HG03469 (cell line): ENCODE data around the gene SLC39A13.

Experiments used
- ATAC-seq: cut with Tn5 transposase; IDR thresholded peaks from one replicate; pipeline ENCODE4 v1.9.1; 2021; ENCODE audit warnings: mild to moderate bottlenecking, moderate library complexity, moderate number of reproducible peaks; ENCODE audit not compliant: unreplicated experiment

SLC39A13 gene

DNA sequence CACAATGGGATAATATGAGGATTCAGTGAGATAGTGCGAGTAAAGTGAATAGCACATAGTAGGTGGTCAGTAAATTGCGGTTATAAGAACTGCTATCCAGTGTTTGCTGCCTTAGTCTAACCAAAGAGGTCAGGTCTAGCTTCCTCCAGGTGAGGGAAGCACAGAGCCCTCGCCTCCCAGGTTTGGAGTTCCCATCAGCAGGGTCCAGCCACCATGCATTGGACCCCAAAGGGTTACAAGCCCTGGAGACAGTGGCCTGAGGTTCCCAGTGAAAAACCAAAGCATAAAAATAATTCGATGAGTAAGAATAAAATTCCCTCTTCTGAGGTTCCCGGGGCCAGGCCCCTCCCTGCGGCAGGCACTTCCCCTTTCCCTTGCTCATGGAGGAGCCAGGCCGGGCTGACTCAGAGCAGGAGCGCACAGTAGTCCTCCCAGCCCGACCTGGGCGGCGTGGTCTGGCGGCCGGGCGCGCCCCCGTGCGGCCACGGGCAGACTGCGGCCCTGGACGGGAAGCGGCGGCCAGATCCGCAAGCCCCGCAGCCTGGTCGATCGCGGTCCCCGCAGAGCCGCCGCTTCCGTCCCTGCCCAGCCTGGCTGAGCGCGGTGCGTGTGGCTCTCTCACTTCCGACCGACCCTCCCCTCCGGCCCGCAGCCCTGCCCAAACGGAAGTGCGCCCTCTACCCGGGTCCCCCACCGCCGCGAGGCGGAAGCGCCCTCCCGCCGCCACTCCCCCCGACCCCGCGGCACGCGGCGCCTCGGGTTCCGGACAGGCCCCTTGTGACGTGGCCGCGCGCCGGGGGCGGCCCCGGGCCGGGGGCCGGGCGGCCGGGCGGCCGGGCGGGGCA lies at the start of gene SLC39A13:
SLC39A13 (plus strand) TSS at position 845 of the 845 bp plus-strand sequence. CDS start 1,505 bp downstream, outside the sequence.
- ATAC-seq = peak; percentile 61

DNA sequence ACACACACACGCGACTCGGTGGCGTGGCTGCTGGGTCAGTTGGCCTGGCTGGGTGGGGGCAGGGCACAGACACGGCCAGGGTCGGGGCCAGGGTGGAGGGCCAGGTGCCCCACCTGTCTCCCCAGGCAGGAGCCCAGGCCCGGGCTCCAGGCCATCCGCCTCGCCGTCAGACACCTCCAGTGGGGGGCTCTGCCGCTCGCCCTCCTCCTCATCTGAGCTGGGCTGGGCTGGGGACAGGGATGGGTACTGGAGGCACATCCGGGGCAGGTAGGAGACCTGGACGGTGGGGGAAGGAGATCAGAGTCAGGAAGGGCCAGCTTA lies 49.7 kb upstream of the SLC39A13 start:
- no peak for ATAC-seq

DNA sequence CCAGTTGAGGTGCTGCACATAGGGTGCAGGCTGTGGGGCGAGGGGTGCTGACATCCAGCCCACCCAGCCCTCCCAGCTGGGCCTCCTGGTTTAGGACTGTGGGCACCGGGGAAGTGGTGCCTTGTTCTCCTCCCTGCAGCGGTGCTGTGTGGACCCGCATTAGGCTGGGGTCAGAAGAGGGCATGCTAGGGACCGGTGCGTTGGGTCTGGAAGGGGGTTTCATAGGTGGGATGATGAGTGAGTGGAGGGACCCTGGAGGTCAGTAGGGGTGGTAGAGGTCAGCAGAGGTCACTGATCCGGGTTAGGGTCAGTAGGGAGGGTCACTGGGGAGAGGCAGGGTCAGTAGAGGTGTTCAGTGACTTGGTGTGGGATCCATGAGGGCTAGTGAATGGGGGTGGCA lies 49.2 kb upstream of the SLC39A13 start:
- no peak for ATAC-seq

DNA sequence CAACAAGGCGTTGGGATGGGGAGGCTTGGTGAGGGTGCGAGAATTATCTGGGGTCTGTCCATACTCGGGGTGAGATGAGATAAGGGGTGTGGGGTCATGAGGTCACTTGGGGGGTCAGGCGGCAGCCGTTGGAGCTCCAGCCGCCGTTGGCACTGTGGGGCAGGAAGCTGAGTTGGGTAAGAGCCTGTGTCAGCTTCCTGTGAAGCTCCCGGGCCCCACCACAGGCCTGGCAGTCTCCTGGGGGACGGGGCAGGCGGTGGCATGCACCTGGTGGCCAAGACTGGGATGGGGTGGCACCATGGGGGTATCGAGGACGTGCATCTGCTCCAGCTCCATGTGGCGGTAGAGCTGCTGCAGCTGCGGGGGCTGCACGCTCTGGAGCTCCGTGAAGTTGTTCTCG lies 48.8 kb upstream of the SLC39A13 start:
- no peak for ATAC-seq

DNA sequence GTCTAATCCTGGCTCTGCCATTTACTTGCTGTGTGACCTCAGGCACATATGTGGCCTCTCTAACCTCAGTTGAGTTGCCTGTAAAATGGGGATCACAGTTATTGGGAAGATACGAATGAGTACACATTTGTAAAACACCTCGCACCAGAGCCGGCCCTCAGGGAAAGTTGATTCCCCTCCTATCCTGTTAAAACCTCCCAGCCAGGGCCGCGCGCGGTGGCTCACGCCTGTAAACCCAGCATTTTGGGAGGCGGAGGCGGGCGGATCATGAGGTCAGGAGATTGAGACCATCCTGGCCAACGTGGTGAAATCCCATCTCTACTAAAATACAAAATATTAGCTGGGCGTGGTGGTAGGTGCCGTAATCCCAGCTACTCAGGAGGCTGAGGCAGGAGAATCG lies 48.0 kb upstream of the SLC39A13 start:
- no peak for ATAC-seq

DNA sequence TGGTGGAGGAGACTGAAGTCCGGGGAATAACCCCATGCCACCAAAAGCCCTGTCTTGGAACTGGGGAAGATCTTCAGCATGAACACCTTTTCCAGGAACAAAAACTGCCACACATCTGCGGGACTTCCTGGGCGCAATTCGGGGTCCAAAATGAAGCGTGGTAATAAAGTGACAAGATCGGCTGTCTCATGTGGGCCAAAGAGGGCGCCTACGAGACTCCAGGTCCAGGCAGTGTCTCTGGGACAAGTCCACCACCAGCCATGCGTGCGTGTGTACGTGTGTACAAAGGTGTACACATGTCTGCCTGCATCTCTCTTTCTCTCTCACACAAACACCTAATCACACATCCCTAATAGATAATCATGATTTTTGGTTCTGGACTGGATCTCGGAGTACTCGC lies 47.0 kb upstream of the SLC39A13 start:
- ATAC-seq = no peak

DNA sequence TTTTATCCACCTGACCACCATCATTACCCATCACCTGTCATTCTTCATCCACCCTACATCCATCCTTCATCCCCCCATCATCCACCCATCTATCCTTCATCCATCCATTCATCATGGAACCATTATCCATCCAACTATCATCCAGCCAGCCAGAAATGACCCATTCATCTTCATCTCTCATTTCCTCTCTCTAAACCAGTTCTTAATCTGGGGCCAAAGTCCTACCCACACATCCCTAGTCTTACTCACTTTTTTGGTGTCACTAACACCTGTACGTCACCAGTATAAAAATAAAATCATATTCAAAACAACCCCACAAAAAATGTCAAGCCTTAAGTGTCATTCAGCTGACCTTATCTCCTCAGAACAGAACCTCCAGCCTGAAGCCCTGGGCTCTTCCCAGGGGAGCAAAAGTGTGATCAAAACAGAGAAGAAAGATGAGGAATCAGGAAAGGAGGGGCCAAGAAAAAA lies 42.3 kb upstream of the SLC39A13 start:
- ATAC-seq = no peak

DNA sequence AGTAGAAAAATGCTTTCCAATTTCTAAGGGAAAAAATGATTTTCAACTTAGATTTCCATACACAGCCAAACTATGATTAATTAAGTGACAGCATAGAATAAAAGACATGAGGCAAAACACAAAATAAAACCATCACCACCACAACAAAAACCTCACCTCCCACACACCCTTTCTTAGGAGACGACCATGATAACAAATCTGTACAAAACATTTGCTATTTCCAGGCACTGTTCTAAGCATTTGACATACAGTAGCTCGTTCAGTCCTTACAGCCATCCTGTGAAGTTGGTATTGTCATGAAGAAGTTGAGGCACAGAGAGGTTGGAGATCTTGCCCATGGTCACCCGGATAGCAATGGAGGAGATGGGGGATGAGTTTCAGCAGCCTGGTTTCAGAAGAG lies 38.7 kb upstream of the SLC39A13 start:
- ATAC-seq = no peak

DNA sequence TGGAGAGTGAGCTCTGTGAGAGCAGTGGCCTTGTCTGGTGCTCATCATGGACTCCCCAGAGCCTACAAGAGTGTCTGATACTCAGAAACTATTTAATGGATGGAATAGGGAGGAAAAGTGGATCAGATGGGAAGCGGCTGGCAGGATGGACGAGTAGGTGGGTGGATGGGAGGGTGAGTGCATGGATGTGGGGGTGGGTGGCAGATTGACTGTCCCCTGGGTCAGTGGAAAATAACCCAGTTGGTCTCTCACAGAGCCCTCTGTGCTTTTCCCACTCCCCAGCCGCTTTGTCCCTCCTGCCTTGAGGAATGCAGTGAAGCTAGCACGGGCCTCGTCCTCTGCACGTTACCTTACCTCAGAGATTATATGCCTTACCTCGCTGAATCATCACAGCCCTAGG lies 36.0 kb upstream of the SLC39A13 start:
- ATAC-seq = no peak

DNA sequence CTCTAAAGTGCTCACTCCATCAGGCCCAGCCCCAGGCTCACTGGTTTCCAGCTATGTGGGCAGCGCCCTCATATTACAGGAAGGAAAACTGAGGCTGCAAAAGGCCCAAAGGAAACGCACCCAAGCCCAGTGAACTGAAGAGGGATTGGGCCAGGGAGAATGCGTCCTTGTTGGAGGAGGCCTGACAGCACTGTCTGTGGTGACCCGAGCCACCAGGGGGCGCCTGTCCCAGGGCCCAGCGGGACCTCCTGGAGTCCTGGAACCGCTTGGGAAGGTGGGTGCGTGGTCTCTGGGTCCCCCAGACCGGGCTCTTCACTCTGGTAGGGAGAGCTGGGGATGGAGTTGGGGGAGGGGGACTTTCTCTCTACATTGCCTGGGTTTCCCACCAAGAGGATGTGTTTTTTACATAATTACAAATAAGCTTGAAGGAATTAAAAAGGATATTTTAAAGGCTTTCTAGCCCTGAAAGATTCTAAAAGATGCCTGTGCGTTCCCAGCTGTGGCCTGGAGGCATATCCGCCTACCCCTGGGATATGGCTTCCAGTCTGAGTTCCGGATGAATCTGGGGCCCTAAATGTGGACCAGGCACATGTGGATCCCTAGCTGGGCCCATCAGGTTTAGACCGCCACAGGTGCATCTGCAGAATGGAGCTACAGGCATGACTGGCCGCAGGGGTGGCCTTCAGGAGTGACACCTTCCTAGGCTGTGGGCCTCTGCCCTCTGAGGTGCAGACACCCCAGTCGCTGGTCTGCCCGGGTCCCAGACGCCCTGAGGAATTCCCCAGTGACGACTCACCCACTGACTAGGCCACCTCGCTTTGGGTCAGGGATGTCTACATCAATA lies 34.3 kb upstream of the SLC39A13 start:
- ATAC-seq = peak; percentile 50

DNA sequence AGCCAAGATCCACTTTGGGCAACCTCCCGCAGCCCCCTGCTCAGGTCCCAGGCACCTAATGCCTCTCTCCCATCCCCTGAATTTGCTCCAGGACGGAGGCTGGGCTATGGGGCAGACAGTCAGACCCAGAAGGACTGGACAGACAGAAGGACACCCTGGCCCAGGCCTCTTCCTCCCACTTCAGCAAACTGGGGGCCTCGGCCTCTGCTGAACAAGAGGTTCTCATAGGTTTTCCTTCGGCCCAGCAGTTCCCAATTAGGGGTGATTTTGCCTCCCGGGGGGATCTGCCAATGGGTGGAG lies 33.7 kb upstream of the SLC39A13 start:
- no peak for ATAC-seq

DNA sequence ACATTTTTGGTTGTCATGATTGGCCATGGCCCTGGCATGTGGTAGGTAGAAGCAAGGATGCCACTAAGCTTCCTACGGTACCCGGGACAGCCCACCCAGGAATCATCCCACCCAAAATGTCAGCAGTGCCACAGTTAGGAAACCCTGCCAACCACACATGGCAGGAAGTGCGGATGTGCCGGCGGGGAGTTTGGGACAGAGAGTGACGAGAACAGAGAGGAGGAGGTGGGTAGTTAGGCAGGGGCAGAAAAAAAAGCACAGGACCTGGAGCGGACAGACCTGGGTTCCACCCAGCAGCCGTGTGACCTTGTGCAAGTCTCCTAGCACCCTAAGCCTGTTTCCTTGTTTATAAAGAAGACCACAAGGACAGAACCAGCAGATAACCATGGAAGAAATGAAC lies 33.4 kb upstream of the SLC39A13 start:
- ATAC-seq = no peak

DNA sequence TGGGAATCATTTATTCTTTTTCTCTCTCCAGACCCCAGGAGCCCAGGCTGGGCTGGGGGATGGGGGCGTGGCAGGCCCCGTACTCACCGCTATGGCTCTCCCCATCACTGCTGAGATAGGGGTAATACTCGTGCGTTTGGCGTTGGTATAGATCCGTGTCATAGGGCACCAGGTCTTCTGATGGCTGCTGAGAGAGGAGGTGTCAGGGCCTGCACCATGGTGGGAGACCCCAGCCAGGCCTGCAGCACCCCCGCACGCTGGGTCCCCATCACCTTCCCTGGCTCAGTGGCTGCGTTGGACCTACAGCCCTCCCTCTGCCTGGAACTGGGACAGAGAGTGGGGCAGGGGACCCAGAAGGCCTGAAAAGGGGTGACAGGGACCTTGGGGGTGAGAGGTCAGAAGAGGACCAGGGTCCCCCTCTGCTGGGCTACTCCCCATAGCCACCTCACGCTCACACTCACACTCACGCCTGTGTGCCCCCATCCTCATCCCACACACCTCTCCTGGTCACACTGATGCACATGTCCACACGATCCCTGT lies 32.8 kb upstream of the SLC39A13 start:
- no peak for ATAC-seq

DNA sequence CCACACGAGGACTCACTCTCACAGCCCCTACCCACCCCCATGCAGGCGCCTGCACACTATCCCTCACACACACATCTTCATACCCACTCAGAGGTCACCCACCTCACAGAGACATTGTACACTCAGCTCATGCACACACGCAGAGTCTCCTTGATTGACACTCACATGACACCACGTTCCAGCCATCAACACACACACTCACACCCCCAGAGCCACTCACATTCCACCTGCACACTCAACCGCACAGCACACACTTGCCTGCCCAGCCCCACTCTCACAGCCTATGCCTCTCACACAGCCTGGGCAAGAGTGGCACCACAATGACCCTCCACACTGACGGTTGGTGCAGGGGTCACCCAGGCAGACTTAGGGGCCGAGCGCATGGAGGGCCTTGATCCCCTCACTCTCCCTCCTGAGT lies 32.3 kb upstream of the SLC39A13 start:
- no peak for ATAC-seq

DNA sequence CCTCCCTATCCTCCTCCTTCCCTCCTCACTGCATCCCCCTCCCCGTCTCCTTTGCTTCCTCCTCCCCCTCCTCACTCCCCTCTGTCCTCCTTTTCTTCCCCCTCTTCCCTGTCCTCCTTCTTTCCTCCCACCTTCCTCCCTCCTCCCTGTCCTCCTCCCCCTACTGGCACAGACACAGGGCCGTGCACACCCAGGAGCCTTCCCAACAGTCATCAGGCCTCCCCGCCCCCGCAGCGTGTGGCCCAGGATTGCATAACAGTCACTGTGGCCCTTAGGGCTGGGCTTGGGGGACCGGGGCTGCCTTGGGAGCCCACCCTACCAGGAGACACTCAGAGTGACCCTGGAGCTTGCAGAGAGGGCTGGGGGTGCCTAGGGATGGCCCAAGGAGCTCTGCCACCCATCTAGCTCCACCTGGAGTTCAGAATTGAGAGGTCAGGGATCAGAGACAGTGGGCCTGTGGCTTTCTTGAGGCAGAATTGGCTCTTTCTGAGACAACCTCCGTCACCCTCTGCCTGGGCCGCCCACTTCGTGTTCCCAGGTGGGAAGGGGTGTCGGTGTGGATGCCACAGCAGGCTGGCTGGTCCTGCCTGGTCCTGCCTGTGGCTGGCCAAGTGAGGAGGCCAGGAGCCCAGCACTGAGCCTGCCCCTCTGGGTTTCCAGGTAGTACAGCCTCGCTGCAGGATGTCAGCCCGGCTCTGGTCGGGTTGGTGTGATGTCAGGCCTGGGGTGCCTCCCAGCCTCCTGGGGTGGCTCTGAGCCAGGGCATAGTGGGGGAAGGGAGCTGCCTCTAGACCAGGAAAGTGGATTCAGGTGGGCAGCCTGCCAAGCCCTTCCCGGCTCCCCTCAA lies 31.6 kb upstream of the SLC39A13 start:
- no peak for ATAC-seq

DNA sequence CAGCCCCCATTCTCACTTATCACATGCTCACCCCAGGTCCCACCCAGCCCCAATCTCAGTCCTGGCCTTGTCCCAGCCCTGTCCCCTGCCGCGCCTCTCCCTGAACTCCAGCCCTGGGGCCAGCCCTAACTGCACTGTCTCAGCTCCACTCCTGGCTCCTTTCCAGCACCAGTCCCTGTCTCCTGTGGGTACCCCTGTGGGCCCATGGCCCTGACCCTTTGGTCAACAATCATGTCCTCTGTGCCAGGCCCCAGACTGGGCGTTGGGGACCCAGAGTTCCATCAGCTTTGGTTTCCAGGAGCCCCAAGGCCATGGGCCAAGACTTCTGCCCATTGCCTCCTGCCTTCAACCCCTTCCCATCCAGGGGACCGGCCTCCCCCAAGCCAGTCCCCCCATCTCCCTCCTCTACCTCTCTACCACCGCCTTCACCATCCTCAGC lies 30.8 kb upstream of the SLC39A13 start:
- no peak for ATAC-seq

DNA sequence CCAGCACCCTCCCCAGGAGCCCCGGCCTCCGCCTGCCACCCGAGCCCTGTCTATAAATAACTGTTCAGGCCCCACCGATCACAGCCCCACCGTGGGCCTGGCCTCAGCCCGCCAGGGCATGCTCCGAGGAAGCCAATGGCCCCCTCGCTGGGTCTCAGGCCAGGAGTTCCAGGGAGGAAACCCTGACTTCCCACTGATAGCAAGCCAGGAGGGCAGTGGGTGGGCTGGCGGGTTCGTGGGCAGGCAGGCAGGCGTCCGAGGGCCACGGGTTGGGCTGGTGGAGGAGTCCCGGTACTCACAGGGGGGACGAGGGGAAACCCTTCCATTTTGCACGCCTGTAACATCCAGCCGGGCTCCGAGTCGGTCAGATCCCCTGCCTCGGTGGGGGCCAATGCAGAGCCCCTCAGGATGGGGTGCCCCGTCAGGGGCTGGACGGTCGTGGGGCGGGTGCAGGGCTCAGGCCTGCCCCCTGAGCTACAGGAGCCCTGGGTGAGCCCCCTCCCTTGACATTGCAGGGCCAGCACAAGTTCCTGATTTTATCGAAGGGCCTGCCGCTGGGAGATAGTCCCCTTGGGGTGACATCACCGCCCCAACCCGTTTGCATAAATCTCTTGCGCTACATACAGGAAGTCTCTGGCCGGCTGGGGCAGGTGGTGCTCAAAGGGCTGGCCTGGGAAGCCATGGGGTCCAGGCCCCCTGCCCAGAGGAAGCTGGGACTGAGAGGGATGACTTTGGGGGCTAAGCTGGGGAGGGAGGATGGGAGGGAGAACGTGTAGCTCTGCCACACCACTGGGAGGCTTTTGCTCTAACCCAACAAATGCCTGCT lies 30.2 kb upstream of the SLC39A13 start, which contains the start of gene SPI1:
SPI1 (minus strand) TSS at position 538 of the 826 bp plus-strand sequence; CDS start at position 344, 194 bp downstream.
- ATAC-seq = peak; percentile 58

DNA sequence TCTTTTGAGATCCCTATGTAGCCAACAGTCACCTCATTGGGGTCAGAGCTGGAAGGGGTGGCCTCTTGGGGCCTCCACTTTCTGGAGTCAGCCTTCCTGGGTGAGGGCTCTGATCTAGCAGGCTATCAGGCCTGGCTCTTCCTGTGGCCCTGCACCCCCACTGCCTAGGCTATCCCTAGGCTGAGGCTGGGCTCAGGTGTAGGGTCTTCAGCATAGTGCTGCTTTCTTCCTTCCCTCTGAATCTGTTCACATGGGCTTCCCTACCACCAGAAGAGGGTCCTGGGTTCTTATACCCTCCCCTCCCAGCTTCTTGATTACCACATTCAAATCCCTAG lies 29.6 kb upstream of the SLC39A13 start:
- ATAC-seq = peak; percentile 3

DNA sequence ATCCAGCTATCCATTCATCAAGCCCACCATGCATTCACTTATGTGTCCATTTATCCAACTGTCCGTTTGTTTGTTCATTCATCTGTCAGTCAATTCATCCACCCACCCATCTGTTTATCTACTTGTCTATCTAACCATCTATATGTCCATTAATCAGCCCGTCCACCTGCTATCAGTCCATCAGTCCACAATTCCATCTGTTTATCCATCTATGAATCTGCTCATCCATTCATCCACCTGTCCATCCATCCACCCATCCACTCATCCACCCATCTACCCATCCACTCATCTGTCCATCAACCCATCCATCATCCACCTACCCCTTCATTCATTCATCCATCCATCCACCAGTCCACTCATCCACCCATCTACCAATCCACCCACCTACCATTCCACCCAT lies 29.1 kb upstream of the SLC39A13 start:
- ATAC-seq = no peak

DNA sequence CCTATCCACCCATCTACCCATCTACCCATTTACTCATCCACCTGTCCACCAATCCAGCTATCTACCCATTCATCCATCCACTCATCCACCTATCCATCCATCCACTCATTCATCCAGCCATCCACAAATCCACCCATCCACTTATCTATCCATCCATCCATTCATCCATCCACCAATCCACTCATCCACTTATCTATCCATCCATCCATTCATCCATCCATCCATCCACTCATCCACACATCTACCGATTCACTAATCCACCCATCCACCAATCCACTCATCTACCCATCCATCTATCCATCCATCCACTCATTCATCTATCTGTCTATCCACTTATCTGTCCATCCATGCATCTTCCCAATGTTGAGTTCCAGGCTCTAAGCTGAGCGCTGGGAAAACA lies 28.3 kb upstream of the SLC39A13 start:
- ATAC-seq = no peak
